ENCODE data around the gene IRF2BP2. TPM values are rescaled to one million over a fixed set of nuclear protein-coding genes. Genes with fewer than 3 reads are reported as not detected.

Gene IRF2BP2
- total and polyA plus RNA-seq, 3 donors from 2014 or later, result 82.0 to 100 (median 96.6) TPM

GRCh38 chr1:234656070-234656895, 46.3 kb upstream of the IRF2BP2 start:
- Histone ChIP-seq H3K27ac (no peak overlapping the region), H3K4me1 (no peaks in the 10 kb centered on the region), H3K27me3 (no peaks in the 10 kb centered on the region), H3K36me3 (ENCODE audit: low read depth, missing control alignments) (no peaks in the 10 kb centered on the region), H3K4me3 (no peak overlapping the region), H3K9me3 (no peaks in the 10 kb centered on the region)
- intact Hi-C loops (cut with DNase I; ENCODE audit: low total_unique reads), result no loop called here
- WGBS, 2 donors, result 88 to 92% methylated on average over 17 of the region's 17 CpGs
- TF ChIP-seq POLR2A (IDR thresholded peaks at IDR 0.05) (no peak), CTCF (IDR thresholded peaks at IDR 0.05) (no peak)
- DNase-seq, result no peak

GRCh38 chr1:234655328-234656069, 45.5 kb upstream of the IRF2BP2 start:
- intact Hi-C loops (cut with DNase I; ENCODE audit: low total_unique reads), result no loop called here

GRCh38 chr1:234654002-234654733, 44.2 kb upstream of the IRF2BP2 start:
- no peak for DNase-seq
- Histone ChIP-seq H3K36me3 (ENCODE audit: low read depth, missing control alignments) (no peaks in the 10 kb centered on the region), H3K4me1 (no peaks in the 10 kb centered on the region), H3K9me3 (no peaks in the 10 kb centered on the region), H3K4me3 (no peak overlapping the region), H3K27ac (no peak overlapping the region), H3K27me3 (no peaks in the 10 kb centered on the region)
- intact Hi-C loops (cut with DNase I; ENCODE audit: low total_unique reads), result no loop called here
- no peak for TF ChIP-seq POLR2A (IDR thresholded peaks at IDR 0.05)
- TF ChIP-seq CTCF (IDR thresholded peaks at IDR 0.05), result no peak
- WGBS, 2 donors, result 94 to 100% methylated on average over 3 of the region's 3 CpGs

More at GRCh38 chr1:234655328-234656069, 45.5 kb upstream of the IRF2BP2 start:
- H3K9me3 ChIP-seq, result no peaks in the 10 kb centered on the region
- no peak for TF ChIP-seq POLR2A (IDR thresholded peaks at IDR 0.05)
- TF ChIP-seq CTCF (IDR thresholded peaks at IDR 0.05), result no peak
- H3K4me3 ChIP-seq, result no peak overlapping the region
- WGBS, 2 donors, result 76 to 83% methylated on average over 5 to 8 of the region's 8 CpGs
- no peaks in the 10 kb centered on the region for H3K36me3 ChIP-seq (ENCODE audit: low read depth, missing control alignments)
- no peaks in the 10 kb centered on the region for H3K27me3 ChIP-seq
- H3K4me1 ChIP-seq, result no peaks in the 10 kb centered on the region
- H3K27ac ChIP-seq, result no peak overlapping the region
- DNase-seq, result no peak

GRCh38 chr1:234649432-234650081, 39.6 kb upstream of the IRF2BP2 start:
- H3K4me3 ChIP-seq, result no peak overlapping the region
- intact Hi-C loops (cut with DNase I; ENCODE audit: low total_unique reads), result no loop called here
- 85 to 91% methylated on average over 3 of the region's 3 CpGs for WGBS, 2 donors
- no peaks in the 10 kb centered on the region for H3K27me3 ChIP-seq
- TF ChIP-seq POLR2A (IDR thresholded peaks at IDR 0.05) (no peak), CTCF (IDR thresholded peaks at IDR 0.05) (no peak)
- no peak overlapping the region for H3K27ac ChIP-seq
- no peaks in the 10 kb centered on the region for H3K4me1 ChIP-seq
- H3K36me3 ChIP-seq (ENCODE audit: low read depth, missing control alignments), result no peaks in the 10 kb centered on the region
- no peak for DNase-seq
- H3K9me3 ChIP-seq, result no peaks in the 10 kb centered on the region

Measured in testis (tissue), 3 donors.